HG03342 (cell line): Measurements from ENCODE around the gene IL17F.

Experiments used
- ATAC-seq: cut with Tn5 transposase; IDR thresholded peaks from one replicate; pipeline ENCODE4 v1.9.1; 2021; ENCODE audit warnings: mild to moderate bottlenecking, moderate library complexity; ENCODE audit not compliant: unreplicated experiment

The IL17F gene

DNA sequence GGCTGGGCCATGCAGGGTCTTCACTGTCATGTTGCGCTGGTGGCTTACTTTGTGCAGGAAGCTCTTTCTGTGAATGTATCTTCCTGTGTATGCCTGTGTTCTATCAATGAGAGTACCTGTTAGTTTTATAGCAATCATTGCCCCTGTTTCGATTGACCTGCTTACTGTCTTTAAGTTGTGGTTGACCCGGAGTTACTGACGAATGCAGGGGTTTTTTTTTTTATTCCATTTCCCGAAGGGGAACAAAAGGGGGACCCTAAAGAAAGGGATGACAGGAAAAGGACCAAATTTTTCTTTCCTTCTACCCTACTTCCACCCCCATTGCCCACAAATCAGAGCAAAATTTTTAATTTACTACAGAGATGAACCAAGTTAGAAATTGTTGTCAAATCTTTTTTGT, at the start of gene IL17F:
Gene IL17F, minus strand, starts transcription at position 101 of the 400 bp plus-strand sequence. Its CDS starts 71 bp downstream, at position 30.
- no peak for ATAC-seq

DNA sequence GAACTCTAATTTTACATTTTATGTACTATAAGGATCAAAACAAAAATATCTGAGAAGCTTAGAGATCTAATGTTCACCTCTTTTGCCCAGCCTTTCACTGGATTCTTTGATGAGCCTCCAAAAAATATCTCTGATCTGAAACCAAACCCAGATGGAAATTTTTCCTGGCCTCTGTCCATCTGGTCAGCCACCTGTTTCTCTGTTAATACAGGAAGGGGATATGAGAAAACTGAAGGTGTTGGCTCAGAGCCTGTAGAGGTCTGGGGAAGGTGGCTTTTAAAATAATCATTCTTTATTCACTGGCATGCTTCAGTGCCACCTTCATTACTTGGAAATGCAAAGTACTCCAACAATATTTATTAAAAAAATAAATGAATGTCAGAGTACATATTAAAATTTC, 48.8 kb upstream of the IL17F start:
- no peak for ATAC-seq

DNA sequence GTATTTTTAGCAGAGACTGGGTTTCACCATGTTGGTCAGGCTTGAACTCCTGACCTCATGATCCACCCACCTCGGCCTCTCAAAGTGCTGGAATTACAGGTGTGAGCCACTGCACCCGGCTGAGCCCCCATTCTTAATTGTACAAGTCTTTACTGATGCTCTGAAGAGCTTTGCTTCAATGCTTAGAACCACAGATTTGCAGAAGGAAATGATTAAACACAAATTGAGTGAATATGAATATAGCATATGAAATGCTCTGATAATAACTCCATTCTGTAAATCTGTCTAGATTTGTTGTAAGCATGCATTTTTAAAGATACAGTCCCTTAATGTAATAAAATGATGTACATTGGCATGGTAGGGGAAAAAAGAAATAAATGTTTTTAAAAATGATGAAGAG, 44.5 kb upstream of the IL17F start:
- ATAC-seq, result no peak

DNA sequence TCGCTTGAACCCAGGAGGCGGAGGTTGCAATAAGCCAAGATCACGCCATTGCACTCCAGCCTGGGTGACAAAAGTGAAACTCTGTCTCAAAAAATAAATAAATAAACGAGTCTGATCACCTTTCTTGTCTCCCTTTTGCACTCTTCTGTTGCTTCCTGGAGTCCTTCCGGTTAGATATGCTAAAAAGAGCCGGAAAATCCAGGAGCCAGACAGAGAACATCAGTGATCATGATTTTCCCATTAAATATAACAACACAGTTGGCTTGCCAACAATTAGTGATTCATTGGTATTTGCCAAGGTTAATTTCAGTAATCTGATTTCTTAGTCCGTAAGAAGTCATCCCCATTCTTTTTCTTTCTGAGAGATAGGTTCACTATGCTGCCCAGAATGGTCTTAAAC, 43.9 kb upstream of the IL17F start:
- ATAC-seq, result no peak

DNA sequence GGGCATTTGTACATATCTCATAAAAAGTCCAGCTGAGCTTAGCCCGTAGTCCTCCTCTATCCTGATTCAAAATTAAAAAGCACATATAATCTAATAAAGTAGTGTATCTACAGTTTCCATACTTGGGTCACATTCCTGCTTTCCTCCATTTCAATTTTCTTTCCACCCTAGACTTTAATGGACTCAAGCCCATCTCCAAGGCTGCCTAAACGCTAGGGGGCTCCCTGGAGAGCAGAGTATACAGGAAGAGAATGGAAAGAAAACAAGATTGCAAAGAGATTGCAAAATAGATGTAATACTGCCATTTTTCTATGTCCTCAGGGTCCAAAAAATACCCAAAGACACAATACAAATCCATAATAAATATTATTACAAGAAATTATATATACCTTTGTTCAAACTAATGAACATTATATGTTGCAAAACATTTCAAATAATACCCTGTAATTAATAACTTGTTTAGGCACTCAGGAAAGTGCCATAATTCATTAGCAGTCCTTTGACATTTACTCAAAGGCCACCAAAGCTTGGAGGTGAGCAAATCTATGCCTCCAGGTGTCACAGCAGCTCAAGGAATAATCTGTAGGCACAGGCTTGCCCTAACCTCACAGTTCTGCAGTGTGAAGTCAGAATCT, 42.6 kb upstream of the IL17F start:
- ATAC-seq, result no peak

DNA sequence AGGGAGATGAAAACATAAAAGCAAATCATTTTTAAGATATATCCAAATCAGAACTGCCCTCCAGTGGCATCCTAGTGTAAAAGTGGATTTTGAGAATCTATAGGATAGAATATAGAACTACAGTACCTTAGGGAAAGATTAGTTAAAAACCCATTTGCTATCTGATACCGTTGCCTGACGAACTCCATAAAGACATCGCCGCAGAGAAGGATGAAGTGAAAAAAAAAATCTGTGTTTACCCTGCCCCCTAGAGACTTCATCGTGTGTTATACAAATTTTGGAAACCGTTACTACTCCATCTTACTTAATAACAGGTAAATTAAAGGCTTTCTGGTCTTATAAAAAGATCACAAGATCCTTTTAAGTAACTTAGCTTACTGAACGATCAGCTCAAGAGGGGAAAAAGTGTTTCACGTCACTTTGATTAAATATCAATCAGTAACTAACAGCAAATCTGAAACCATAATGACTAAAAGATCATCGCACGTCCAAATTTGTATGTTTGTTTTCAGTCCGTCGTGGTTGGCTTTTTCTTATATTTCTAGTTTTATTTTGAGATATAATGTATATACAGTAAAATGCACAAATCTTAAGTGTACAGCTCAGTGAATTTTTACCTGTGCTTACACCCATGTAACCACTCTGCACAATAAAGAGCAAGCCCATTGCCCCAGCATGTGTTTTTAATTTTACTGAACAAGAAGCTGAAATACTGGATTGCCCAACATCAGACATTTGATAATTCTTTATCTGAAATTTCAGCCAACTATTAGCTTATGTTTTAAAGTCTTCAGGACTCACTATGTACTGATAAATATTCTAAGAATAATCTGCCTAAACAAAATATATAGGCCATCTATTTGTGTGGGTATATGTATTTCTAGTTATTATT, 41.1 kb upstream of the IL17F start:
- ATAC-seq, result no peak

DNA sequence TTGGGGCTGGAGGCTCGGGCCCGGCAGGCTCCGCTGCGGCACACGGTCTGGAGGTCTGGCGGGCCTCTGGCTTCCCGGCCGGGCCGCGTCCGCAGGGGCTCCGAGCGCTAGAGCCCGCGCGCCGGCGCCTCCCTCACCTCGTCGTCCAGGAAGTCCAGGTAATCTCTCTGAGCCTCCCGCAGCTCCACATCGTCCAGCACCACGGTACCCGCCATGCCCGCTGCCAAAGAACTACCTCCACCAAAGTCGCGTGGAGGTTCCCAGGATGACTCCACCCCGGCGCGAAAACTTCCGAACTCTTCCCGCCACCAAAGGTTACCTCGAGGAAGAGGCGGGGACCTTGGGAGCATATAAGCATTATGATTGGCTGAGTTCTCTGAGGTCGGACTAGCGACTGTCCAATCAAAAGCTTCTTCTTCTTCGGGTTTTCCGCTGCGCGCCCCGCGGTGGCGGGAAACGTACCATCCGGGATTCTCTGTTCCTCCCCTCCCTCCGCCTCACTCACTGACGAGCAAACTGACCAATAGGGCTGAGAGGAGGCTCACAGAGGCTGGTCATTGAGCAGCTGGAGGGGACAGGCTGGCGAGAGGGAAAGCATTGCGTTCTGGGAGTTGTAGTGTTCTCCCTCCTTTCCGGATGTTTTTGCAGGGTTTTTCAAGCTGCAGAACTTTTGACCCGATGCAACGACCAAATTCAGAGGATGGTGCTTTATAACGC, 40.3 kb upstream of the IL17F start, which contains the start of gene MCM3:
Gene MCM3, minus strand, starts transcription at position 283 of the 717 bp plus-strand sequence. Its CDS starts 68 bp downstream, at position 215.
- peak; percentile 98 for ATAC-seq

DNA sequence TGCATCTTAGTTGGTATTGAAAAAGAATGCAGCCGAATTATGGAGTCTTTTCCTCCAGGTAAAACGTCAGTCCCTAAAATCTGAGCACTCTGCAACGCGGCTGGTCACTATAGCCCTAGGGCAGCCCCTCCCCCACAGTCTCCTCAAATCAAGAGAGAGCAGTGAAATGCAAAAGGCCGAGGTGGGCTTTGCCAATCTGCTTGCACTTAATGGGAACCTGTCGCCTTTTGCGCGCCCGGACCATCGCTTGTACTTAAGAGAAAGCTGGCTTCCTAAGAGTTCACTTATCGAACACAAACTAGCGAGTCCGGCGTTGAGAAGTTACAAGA, 39.8 kb upstream of the IL17F start:
- ATAC-seq, result no peak

DNA sequence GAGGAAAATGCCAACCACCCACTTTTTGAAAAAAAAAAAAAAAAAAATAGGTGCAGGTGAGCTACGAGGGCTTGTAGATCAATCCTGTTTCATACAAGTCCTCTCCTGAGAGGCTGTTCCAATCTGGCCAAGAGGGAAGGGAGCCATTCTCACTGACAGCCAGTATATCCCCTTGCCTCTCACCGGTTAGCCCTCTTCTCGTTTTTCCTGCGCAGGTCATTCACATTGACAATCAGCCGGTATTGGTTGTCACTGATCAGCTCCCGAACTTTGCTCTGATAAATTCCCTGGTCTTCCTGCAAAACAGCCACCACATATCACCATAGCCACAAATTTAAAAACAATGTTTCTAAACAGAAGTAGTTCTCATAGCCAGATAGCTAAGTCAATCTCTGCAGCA, 38.8 kb upstream of the IL17F start:
- ATAC-seq, result no peak

DNA sequence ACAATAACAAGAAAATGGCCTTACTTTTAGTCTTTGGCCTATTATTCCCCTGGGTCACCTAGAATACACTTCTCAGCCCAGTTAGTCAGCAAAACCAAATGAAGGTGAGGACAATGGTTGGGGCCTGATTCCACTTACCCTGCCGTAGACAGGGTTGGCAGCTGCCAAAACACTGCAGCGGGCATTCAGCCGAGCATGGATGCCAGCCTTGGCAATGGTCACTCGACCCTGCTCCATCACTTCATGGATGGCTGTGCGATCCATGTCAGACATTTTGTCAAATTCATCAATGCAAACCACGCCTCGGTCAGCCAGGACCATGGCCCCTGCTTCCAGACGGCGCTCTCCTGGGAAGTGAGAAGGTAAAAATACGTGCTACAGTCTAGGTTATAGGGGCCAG, 31.8 kb upstream of the IL17F start:
- no peak for ATAC-seq

DNA sequence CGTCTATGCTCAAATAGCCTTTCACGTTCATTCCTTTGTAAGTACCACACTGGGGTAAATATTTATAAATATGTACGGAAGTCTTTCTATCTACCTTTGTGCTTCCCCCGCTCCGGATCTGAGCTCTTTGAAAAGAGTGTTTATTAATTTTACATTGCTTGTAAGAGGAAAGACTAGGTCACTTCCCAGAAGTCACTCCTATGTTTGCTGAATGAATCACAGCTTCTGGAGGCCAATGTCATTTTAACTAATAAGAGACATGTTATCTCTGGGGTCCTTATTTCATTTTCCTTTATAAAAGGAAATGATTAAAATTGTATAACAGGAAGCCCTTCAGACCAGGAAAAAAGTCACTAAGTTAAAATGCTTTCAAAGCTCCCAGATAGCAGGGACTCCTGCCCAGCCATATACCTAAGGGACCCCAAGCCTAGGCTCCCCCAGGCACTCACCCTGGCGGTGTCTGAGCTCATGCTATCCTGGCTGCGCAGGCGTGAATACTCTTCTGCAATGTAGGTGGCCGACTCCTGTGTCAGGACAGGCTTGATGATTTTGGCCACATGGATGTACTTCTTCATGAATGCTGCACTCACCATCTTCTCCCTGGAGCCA, 27.7 kb upstream of the IL17F start:
- no peak for ATAC-seq

DNA sequence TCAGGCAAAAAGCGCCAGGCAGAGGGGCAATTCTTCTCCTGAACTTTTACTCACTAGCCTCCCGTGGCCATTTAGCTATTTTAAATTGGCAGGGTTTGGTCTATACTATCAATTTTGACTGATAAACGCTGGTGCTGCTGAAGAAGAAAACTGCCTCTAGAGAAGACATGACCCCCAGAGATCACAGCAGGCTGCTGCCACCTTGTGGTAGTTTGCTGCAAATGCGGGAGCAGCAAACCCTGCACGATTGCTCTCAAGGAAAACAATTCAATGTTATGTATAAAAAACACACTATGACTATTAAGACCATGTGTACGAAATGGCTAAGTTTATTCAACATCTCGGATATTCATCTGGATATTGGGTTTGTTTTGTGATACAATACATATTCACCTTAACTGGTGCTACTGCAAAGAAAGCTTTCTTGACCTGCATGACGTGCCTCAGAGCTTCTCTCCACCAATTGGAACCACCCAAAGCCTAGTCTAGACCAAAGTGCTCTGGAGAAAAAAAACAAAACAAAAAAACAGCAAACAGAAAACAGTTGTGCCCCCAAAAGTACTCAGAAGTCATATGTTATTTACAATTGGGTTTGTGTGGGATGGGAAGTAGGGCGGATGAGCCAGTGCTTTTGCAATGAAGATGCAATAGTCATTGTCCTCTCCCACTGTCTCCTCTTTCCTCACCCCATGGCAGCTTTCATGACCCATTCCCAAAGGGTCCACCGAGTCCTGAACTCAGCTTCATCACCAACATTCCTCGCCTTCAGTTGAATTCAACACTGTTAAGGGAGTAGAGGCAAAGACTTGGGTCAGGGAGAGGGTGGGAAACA, 19.6 kb upstream of the IL17F start:
- ATAC-seq, result peak; percentile 78

DNA sequence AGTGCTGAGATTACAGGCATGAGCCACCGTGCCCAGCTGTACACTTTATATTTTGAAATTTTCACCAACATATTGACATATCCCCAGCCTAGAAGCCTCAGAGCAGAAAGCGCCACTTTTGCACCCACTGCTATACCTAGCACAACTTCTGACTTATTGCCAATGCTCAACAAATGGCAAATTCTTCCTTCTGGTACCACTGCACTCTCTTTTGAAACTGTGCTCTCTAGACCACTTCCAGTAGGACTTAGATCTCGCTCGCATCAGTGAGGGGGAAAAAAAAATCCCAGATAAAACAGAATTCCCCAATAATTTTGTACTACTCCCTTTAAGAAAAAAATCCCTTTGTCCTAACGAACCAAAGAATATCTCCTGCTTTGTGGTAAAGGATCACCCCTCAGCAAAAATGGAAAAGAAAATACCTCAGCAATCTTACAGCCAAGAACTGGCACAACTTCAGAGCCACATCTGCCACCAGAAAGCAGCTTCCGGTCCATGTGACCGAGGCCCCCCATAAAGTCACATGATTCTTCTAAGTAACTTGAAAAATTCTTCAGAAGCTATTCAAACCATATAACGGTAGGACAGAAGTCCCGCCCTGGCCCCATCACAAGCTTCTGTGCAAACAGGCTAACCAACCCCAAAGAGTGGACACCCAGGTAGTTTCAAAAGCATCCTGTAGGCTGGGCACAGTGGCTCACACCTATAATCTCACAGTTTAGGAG, 18.5 kb upstream of the IL17F start:
- ATAC-seq, result no peak

DNA sequence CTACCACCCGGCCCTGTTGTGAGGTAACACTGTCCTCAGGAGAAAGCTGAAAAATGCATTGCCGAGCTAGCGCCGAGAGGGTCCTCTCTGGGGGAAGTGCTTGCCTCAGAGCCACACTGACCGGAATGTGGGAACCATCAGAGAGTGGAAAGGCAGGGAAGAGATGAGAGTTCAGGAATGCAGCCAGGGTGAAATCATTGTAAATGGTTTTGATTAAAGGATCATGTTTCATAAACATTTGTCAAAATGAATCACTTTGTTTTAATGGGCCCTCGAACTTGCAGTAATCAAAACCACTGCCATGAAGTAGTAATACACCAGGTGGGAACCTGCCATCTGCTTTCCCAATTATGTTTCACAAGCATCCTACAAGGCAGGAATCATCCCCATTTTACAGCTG, 16.9 kb upstream of the IL17F start:
- no peak for ATAC-seq

DNA sequence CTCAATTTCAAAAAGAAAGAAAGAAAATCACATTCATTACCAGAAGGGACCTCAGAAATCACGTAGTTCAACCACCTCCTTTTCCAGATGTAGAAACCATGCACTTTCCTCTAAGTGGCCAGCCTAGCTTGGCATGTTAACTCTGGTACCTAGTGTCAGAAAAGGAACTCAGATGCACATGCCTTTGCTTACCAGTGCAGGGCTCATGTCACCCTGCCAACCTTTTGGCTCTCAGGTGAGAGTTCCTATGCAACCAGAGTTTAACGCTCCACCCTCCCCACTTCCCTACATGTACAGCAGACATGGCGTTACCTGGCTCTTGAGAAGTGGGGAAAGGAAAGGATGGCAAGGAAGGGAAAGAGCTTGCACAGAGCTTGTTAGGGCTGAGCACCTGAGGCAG, 16.3 kb upstream of the IL17F start:
- no peak for ATAC-seq

DNA sequence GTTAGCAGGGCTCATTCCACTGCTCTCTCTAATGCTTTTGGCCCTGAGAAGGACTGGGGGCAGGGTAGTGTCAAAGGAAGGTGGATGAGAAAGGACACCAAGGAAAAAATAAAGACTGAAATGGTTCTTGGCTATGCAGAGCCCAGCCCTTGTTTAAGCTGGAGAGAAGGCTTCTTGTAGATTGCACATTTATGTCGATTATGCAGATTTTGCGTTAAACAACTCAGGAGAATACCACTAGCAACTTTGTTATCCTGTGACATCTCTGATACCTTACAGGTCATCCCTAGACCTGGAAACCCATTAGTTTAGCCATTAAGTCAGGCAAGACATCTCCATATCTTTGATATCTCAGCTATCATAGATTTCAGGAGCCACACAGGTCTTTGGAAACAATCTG, 11.1 kb upstream of the IL17F start:
- ATAC-seq, result no peak

DNA sequence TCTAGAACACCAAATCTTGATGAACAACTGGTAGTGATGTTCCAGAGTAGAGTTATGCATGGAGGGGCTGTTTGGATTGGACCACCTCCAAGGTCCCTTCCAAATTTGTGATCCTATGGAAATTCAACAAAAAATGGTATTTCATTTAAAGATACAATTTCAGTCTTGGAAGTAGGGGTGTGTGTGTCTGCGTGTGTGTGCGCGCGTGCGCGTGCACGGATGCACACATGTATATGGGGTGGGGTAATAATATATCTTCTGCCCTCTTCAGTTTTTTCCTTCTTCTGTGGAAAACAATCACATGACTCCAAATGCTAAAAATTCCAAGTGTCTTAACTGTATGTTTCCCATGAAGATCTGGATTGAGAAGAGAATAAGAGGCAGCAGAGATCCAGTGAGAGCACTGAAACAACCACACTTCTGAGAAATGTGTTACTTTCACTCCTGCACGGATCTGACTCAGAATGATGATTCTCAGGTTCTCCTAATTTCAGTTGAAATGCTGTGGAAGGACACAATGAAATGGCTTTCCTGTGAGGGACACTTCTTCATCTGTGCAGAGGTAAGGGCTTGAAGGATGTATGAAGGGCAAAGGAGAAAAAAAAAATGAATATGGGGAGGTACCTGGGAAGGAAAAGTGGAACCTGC, 10.6 kb upstream of the IL17F start:
- ATAC-seq, result no peak

DNA sequence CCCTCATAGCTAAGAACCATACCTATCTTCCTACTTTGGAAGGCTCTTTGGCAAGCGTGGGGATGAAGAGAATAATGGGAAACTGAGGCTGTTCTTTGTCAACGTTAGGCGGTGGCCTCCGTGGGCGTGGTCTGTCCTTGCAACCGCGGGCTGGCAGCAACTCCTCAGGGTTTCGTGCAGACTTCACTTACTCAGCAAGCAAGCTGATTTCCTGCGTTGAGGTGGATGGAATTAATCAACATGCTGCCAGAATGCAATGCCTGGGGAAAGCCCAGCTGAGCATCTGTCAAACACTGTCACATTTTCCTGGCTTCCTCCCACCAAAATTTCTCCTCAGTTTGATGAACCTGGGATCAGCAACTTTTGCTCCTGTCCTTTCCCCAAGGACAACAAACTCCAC, 9.2 kb upstream of the IL17F start:
- ATAC-seq, result no peak

DNA sequence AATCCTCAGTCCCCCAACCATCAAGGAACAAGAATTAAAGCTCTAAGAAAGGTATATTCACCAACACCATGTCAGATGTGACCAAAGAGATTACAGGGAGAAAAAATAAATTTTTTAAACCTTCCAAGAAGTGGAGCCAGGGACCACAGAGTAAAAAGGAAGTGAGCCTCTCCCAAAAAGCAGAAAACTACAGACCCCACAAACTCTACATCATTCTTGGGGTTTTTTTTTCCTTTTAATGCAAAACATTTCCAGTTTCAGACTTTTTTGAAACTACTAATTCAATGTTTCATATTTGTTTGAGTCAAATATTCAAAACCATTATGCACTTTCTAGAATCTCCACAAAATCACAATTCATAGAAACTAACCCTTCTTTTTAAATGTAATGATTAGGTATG, 6.8 kb upstream of the IL17F start:
- no peak for ATAC-seq
